ENCODE measurements around the gene VPS33A. TPM values are rescaled to one million over a fixed set of nuclear protein-coding genes. Genes with fewer than 3 reads are reported as not detected.
"Not testable (repeated sequence)": the region's sequence is repeated elsewhere in the genome, so short reads cannot be mapped to it uniquely, and the experiment has no call there.

Gene VPS33A
- total RNA-seq, 1 experiment from 2014 or later: 15.6 TPM

DNA sequence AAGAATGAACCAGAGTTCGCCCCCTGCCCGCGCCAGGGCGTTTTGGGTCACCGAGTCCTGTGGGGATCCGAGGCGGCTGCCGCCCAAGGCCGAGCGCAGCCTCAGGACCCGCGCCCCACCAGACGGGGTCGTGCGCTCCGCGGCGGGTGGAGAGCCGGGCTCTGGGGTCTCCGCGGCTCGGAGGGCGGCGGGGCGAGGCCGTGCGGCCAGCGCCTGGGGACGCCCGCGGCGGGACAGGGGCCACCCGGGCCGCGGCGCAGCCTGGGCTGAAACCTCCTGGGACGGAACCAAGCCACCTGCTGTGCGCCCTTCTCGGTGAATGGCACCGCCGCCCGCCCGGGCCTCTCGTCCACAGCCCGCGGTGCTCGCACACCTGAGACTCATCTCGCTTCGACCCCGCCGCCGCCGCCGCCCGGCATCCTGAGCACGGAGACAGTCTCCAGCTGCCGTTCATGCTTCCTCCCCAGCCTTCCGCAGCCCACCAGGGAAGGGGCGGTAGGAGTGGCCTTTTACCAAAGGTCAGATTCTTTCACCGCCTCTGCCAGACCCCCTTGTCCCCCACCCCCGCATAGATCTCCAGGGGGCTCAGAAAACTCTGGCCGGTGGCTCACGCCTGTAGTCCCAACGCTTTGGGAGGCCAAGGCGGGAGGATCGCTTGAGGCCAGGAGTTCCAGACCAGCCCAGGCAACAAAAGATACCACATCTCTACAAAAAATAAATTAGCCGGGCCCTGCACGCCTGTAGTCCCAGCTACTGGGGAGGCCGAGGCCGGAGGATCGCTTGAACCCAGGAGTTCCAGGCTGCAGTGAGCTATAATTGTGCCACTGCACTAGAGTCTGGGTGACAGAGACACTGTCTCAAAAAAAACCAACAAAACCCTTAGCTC lies 61.9 kb downstream of the VPS33A start:
- no peak for DNase-seq (ENCODE audit: low spot score)

DNA sequence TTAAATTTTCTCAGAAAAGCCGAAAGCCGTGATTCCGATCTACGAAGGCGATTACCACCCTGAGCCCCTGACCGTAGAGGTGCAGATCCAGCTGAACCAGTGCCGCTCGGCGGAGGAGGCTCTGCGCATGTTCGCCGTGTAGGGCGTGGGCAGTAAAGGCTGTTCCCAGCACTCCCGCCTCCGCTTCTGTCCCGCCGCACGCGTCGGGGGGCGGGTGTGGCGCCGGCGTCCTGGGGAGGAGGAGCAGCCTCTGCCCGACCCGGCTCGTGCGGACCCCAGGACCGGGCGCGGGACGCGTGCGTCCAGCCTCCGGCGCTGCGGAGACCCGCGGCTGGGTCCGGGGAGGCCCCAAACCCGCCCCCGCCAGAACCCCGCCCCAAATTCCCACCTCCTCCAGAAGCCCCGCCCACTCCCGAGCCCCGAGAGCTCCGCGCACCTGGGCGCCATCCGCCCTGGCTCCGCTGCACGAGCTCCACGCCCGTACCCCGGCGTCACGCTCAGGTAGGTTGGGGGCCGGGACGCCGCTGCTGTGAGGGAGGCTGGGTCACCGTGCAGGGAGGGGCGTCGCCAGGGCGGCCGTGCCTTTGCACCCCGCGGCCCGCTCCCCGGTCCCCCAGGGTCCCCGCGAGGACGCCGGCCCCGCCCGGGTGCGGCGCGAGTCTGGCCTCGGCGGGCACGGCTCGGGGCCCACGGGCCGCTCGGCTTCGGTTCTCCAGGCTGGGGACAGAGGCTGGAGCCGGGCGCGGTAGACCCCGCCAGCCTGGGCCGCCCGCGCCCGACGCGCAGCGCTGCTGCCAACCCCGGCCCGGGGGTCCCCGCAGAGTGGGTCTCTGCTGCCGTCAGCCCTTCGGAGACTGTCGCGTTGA lies 62.8 kb downstream of the VPS33A start, which contains the start of gene B3GNT4:
Gene B3GNT4 (plus strand): TSS at position 409 of the 866 bp plus-strand sequence. CDS start 910 bp downstream, outside the sequence.
- no peak for DNase-seq (ENCODE audit: low spot score)

DNA sequence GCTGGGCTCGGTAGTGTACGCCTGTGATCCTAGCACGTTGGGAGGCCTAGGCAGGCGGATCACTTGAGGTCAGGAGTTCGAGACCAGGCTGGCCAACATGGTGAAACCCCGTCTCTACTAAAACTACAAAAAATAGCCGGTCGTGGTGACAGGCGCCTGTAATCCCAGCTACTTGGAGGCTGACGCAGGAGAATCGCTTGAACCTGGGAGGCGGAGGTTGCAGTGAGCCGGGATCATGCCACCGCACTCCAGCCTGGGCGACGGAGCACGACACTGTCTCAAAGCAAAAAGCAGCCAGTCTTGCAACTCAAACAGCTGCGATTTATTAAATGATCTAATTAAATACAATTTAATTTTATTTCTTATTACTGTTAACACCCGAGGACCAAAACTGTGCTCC lies 63.5 kb downstream of the VPS33A start:
- not testable (repeated sequence) for DNase-seq (ENCODE audit: low spot score)

GRCh38 chr12:122202017-122202416 lies 64.3 kb downstream of the VPS33A start:
- no peak for DNase-seq (ENCODE audit: low spot score)

DNA sequence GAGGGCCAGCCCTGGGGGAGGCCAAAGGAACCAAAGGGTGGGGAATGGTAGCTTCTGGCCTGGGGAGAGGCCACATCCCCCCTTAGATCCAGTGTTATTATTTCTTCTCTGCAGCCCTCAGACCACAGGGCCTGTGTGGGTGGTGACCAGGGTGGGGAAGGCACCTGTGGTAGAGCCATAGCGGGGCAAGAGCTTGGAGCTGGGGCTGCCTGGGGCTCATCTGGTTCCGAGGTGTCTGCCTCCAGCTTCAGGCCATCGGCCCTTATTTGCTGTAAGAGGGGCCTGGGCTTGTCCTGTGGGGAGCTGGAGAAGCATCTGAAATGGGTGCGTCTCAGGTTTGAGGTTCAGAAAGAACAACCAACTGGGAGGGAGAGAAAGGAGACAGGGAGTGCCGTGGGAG lies 64.9 kb downstream of the VPS33A start:
- no peak for DNase-seq (ENCODE audit: low spot score)

DNA sequence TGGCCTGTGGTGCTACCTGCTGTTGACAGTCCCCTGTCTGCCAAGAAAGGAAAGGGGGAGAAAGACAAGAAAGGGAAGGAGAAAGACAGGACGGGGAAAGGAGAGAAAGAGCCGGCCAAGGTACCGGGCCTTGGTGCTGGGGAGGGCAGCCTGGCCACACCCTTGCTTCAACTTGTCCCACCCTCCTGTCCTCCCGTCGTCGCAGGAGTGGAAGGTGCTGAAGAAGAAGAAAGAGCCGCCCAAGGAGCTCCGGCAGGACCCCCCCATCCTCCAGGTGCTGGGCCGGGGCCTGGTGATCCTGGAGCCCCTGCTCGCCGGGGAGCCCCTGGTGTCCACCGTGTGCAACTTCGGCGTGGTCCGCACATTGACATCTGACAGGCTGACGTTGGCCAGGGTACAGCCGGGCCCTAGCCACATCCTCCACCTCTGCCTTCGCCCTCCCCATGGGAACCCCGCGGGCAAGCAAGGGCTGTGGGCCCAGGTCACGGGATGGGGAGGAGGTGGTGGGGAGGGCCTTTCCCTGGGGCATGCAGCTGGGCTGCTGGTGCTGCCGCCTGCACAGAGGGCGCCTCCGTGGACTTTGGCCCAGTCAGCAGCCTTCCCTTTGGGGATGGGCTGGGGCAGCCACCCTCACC lies 65.6 kb downstream of the VPS33A start:
- no peak for DNase-seq (ENCODE audit: low spot score)

DNA sequence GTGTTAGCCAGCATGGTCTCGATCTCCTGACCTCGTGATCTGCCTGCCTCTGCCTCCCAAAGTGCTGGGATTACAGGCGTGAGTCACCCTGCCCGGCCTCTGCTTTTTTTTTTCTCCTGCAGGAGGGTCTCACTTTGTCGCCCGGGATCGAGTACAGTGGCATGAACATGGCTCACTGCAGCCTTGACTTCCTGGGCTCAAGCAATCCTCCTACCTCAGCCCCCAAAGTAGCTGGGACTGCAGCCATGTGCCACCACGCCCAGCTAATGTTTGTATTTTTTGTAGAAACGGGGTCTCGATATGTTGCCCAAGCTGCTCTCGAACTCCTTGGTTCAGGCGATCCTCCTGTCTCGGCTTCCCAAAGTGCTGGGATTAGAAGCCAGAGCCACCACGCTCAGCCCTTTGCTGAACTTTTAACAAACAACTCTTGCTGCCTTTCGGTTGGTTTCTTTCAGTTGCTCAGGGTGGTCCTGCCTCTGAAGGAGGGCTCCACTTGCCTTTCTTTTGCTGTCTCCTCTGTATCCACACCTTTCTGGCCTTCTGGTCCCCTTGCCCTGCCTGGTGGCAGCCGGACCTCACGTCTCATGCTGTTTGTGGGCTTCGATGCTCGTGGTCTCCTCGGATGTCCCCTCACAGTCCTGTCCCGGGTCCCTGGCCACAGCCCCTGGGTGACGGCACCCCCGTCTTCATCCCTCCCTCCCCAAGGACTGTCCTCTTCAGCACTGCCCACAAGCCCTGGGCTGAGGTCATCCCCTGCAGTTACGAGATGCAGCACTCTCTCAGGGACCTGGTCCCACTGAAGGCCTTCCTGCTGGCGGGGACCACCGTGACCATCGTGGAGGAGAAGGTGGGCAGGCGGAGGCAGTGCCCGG lies 66.6 kb downstream of the VPS33A start:
- no peak for DNase-seq (ENCODE audit: low spot score)

GRCh38 chr12:122197612-122197966 lies 68.7 kb downstream of the VPS33A start:
- DNase-seq (ENCODE audit: low spot score): no peak

GRCh38 chr12:122195405-122195804 lies 70.9 kb downstream of the VPS33A start:
- DNase-seq (ENCODE audit: low spot score): no peak

- DNase-seq (ENCODE audit: low spot score): no peak
Measured at GRCh38 chr12:122194804-122195203, 71.5 kb downstream of the VPS33A start.

- no peak for DNase-seq (ENCODE audit: low spot score)
Measured at GRCh38 chr12:122192441-122192840, 73.9 kb downstream of the VPS33A start.

DNA sequence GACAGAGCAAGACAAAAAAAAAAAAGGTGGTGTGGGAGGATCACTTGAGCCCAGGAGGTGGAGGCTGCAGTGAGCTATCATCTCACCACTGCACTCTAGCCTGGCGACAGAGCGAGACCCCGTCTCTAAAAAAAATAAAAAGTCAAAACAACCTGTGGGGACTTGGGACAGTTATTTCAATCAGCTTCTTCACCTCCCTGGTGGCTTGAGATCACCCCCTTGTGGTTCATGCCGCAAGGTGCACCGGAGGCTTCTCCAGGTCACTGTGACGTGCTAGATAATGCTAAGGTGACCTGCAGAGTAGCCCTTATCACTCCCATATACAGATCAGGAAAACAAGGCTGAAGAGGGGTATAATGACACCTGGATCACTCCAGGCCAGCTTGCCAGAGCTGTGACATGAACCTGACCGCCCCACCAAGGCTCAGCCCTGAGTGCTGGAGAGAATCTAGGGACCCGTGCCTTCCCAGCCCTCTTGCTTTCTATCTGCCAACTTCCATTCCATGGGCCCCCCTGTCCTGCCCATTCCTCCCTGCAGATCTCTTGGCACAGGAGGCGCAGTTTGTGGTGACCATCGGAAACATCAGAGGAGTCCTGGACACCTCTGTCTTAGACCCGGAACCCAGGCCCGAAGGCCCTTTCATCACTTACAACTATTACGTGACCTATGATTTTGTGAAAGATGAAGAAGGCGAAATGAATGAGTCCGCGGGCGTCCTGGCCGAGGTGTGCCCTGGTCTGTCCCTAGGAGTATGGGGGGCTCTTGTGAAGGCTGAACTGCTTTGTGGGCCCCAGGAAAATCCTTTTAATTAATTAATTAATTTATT lies 75.2 kb downstream of the VPS33A start:
- DNase-seq (ENCODE audit: low spot score): peak; percentile 63

- no peak for DNase-seq (ENCODE audit: low spot score)
Measured at GRCh38 chr12:122189626-122190475, 76.4 kb downstream of the VPS33A start.

GRCh38 chr12:122187466-122187865 lies 78.8 kb downstream of the VPS33A start:
- no peak for DNase-seq (ENCODE audit: low spot score)

DNA sequence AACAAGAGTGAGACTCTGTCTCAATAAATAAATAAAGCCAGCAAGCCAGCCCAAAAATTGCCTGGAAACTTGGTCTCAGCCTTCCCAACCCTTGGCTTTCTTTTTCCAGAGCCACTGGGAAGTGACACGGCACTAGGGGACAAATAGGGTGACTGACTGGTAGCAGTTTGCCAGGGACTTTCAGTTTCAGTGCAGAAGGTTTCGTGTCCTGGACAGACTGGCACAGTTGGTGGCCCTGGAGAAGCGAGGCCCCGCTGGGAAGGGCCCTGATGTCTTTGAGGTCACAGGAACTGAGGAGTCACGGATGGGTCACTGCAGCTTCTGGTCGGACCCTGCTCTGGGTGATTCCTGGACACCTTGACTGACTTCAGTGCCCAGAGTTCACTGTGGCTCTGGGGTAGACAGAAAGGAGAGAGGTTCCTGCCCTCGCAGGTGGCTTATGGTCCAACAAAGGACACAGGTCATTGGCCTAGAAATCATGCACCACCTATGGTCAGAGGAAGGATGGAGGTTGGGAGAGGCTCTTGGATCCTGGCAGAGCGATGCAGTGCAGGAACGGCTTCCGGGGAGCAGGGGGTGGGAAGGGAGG lies 80.7 kb downstream of the VPS33A start:
- DNase-seq (ENCODE audit: low spot score): no peak

DNA sequence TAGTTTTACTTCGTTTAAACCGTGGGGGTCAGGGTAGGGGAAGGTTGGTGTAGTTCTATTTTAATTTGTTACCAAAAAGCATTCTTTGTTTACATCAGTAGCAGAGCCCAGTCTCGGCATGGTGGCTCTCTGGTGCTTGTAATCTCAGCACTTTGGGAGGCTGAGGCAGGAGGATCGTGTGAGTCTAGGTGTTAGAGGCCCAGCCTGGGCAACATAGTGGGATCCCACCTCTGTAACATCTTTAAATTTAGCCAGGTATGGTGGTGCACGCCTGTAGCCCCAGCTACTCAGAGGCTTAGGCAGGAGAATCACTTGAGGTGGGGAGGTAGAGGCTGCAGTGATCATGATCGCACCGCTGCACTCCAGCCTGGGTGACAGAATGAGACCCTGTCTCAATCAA lies 81.2 kb downstream of the VPS33A start:
- DNase-seq (ENCODE audit: low spot score): no peak

DNA sequence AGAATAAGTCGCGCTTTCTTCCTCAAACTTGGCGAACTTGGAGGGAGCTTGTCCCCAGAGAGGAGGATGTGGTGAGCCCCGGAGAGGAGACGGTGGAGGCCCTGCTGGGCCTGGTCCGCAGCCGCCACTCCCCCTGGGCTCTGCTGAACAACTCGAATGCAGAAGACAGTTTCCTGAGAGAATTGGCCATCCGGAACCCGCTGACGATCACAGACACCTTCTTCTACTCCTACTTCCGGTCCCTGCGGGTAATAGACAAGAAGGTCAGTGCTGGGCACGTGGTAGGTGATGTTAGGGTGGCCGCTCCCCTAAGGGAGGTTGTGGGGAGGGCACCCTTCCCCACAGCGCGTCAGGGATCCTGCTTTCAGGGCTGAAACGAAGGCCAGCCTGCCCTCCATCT lies 81.8 kb downstream of the VPS33A start:
- no peak for DNase-seq (ENCODE audit: low spot score)

- DNase-seq (ENCODE audit: low spot score): no peak
Measured at GRCh38 chr12:122183588-122183940, 82.7 kb downstream of the VPS33A start.
